ENCODE results near the gene ZNF710. TPM values are rescaled to one million over a fixed set of nuclear protein-coding genes. Genes with fewer than 3 reads are reported as not detected.

ZNF710 gene
- total and polyA plus RNA-seq, 2 of the 13 experiments (the other 11 are each of a cell fraction or from before 2014, with no cell fraction given): 4.7 to 20.6 TPM

DNA sequence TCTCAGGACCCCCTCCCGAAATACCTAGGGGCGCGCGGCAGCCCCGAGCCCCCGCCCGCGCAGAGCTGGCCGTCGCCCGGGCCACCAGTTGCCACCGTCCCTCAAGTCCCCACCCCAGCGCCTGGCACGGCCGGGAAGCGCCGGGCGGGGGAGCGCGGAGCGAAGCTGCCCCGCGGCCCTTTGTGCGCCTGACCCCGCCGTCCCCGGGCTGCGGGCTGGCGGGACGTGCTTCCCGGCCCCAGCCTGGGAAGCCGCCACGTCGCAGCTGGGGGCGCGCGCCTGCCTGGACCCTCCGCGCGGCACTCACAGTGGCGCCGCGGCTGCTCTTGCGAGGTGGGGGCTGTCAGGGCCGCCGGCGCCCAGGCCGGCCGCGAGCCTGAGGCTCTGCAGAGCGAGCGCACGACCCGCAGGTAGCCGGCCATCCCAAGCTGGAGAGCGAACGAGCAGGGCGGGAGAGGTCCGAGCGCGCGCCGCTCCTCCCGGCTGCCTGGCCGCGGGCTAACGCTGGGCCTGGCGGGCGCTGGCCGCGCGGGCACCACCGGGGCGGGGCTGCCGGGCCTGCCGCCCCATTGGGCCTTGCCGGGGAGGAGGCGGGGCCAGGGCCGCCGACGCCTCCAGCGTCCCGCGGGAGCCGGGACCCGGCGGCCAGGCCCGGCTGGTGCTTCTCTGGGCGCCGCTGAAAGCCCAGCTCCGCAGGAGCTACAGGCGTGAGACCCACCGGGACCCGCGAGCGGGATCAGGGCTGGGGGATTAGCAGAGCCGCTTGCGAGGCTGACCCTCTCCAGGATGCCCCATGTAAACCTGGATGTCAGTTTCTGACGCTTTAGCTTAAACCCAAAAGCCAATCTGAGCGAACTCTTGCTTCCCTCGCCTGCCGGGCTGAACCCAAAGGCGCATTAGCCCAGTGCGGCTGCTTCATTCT, 101.1 kb downstream of the ZNF710 start, which contains the start of gene IDH2 (continued):
- TF ChIP-seq, protein P1, sequence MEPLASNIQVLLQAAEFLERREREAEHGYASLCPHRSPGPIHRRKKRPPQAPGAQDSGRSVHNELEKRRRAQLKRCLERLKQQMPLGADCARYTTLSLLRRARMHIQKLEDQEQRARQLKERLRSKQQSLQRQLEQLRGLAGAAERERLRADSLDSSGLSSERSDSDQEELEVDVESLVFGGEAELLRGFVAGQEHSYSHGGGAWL (CRISPR knock-in tag; IDR thresholded peaks at IDR 0.05): 0 out of 2 replicates have a peak, but pooled peaks have one; percentile 9
- 0 out of 2 replicates have a peak, but pooled peaks have one; percentile 71 for TF ChIP-seq ZSCAN31 (CRISPR knock-in tag; IDR thresholded peaks at IDR 0.05; ENCODE audit: low read depth)
- TF ChIP-seq, protein P2, sequence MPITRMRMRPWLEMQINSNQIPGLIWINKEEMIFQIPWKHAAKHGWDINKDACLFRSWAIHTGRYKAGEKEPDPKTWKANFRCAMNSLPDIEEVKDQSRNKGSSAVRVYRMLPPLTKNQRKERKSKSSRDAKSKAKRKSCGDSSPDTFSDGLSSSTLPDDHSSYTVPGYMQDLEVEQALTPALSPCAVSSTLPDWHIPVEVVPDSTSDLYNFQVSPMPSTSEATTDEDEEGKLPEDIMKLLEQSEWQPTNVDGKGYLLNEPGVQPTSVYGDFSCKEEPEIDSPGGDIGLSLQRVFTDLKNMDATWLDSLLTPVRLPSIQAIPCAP (CRISPR knock-in tag; IDR thresholded peaks at IDR 0.05; ENCODE audit: low read depth): no peak
- peak; percentile 81 for TF ChIP-seq ZNF451 (CRISPR knock-in tag; IDR thresholded peaks at IDR 0.05)
- 0 out of 2 replicates have a peak, but pooled peaks have one; percentile 59 for TF ChIP-seq SRY (CRISPR knock-in tag; IDR thresholded peaks at IDR 0.05)
- TF ChIP-seq SP2 (CRISPR knock-in tag; IDR thresholded peaks at IDR 0.05): peak; percentile 17; the same call in 1 of the 2 replicates
- TF ChIP-seq ZNF766 (CRISPR knock-in tag; IDR thresholded peaks at IDR 0.05; ENCODE audit: borderline replicate concordance): peak; percentile 88; the same call in 1 of the 2 replicates
- peak; percentile 76 for TF ChIP-seq POLR2AphosphoS5 (IDR thresholded peaks at IDR 0.05; ENCODE audit: low read depth, low read length)
- peak; percentile 82 for TF ChIP-seq YEATS4 (CRISPR knock-in tag; IDR thresholded peaks at IDR 0.05; ENCODE audit: borderline replicate concordance)
- TF ChIP-seq FLYWCH1 (CRISPR knock-in tag; IDR thresholded peaks at IDR 0.05): 0 out of 2 replicates have a peak, but pooled peaks have one; percentile 17
- TF ChIP-seq, protein P3, sequence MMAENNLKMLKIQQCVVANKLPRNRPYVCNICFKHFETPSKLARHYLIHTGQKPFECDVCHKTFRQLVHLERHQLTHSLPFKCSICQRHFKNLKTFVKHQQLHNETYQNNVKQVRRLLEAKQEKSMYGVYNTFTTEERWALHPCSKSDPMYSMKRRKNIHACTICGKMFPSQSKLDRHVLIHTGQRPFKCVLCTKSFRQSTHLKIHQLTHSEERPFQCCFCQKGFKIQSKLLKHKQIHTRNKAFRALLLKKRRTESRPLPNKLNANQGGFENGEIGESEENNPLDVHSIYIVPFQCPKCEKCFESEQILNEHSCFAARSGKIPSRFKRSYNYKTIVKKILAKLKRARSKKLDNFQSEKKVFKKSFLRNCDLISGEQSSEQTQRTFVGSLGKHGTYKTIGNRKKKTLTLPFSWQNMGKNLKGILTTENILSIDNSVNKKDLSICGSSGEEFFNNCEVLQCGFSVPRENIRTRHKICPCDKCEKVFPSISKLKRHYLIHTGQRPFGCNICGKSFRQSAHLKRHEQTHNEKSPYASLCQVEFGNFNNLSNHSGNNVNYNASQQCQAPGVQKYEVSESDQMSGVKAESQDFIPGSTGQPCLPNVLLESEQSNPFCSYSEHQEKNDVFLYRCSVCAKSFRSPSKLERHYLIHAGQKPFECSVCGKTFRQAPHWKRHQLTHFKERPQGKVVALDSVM (CRISPR knock-in tag; IDR thresholded peaks at IDR 0.05): 0 out of 2 replicates have a peak, but pooled peaks have one; percentile 13
- no peak for TF ChIP-seq ZNF441 (CRISPR knock-in tag; IDR thresholded peaks at IDR 0.05; ENCODE audit: borderline replicate concordance)
- TF ChIP-seq, protein P4, sequence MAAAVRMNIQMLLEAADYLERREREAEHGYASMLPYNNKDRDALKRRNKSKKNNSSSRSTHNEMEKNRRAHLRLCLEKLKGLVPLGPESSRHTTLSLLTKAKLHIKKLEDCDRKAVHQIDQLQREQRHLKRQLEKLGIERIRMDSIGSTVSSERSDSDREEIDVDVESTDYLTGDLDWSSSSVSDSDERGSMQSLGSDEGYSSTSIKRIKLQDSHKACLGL (CRISPR knock-in tag; IDR thresholded peaks at IDR 0.05): peak; percentile 55
- TF ChIP-seq ZMYM3 (CRISPR knock-in tag; IDR thresholded peaks at IDR 0.05): no peak
- peak; percentile 44; the same call in 1 of the 2 replicates for TF ChIP-seq KLF12 (CRISPR knock-in tag; IDR thresholded peaks at IDR 0.05; ENCODE audit: borderline replicate concordance)
- TF ChIP-seq CCDC6 (CRISPR knock-in tag; IDR thresholded peaks at IDR 0.05): peak; percentile 21; the same call in 1 of the 2 replicates
- TF ChIP-seq ZFX (CRISPR knock-in tag; IDR thresholded peaks at IDR 0.05; ENCODE audit: low read depth): peak; percentile 87
- TF ChIP-seq ATAD3A (CRISPR knock-in tag; IDR thresholded peaks at IDR 0.05): 0 out of 2 replicates have a peak, but pooled peaks have one; percentile 65
- peak; percentile 89 for TF ChIP-seq ARNT2 (CRISPR knock-in tag; IDR thresholded peaks at IDR 0.05; ENCODE audit: low read depth)
- peak; percentile 45; the same call in 1 of the 2 replicates for TF ChIP-seq MYC (CRISPR knock-in tag; IDR thresholded peaks at IDR 0.05; ENCODE audit: borderline replicate concordance)

Measured in HepG2 (cell line).